DMS 273 (cell line): ENCODE measurements around the gene DLL3.
A peak's percentile ranks its signal among the peaks of the same experiment; 100 is the strongest.
"Not testable (repeated sequence)": the region's sequence is repeated elsewhere in the genome, so short reads cannot be mapped to it uniquely, and the experiment has no call there.

Experiments used
- DNase-seq: peaks from one replicate; lab custom pipeline; 2025; ENCODE audit not compliant: unreplicated experiment; lab: John Stamatoyannopoulos, UW

Gene DLL3, protein sequence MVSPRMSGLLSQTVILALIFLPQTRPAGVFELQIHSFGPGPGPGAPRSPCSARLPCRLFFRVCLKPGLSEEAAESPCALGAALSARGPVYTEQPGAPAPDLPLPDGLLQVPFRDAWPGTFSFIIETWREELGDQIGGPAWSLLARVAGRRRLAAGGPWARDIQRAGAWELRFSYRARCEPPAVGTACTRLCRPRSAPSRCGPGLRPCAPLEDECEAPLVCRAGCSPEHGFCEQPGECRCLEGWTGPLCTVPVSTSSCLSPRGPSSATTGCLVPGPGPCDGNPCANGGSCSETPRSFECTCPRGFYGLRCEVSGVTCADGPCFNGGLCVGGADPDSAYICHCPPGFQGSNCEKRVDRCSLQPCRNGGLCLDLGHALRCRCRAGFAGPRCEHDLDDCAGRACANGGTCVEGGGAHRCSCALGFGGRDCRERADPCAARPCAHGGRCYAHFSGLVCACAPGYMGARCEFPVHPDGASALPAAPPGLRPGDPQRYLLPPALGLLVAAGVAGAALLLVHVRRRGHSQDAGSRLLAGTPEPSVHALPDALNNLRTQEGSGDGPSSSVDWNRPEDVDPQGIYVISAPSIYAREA

DNA sequence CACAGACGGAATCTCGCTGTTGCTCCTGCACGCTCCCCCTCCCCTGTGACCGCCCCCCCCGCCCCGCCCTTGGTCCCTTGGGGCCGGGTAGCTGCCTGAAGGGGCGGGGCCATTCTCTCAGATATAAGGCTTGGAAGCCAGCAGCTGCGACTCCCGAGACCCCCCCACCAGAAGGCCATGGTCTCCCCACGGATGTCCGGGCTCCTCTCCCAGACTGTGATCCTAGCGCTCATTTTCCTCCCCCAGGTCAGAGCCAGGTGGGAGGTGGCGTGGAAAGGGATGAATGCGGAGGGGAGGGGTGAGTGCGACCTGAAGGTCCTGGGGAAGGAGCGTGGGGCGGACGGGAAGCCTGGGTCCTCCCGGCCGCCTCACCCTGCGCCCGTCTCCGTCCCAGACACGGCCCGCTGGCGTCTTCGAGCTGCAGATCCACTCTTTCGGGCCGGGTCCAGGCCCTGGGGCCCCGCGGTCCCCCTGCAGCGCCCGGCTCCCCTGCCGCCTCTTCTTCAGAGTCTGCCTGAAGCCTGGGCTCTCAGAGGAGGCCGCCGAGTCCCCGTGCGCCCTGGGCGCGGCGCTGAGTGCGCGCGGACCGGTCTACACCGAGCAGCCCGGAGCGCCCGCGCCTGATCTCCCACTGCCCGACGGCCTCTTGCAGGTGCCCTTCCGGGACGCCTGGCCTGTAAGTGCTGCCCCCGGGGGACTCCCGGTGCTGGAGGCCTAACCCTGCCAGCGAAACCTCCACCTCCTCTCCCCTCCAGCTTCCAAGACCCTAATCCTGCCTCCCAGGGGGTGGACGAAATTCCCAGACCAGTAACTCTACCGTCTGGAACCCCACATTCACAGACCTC is at the start of gene DLL3:
Gene DLL3, plus strand, starts transcription at position 150 of the 845 bp plus-strand sequence. Its CDS starts 28 bp downstream, at position 178.
- DNase-seq, result peak; percentile 77

- DNase-seq, result no peak
Measured at GRCh38 chr19:39449116-39449797, 49.5 kb upstream of the DLL3 start.

DNA sequence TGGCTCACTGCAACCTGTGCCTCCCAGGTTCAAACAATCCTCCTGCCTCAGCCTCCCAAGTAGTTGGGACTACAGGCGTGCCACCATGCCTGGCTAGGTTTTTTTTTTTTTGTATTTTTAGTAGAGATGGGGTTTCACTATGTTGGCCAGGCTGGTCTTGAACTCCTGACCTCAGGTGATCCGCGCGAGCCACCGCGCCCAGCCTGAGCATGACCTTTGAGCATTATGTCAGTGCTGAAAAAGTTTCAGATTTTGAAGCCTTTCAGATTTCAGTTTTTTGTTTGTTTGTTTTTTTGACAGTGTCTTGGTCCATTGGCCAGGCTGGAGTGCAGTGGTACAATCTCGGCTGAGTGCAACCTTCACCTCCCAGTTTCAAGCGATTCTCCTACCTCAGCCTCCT is 47.5 kb upstream of the DLL3 start:
- not testable (repeated sequence) for DNase-seq

GRCh38 chr19:39463403-39463802 is 35.3 kb upstream of the DLL3 start:
- no peak for DNase-seq

- DNase-seq, result no peak
Measured at GRCh38 chr19:39465956-39466747, 32.6 kb upstream of the DLL3 start.

DNA sequence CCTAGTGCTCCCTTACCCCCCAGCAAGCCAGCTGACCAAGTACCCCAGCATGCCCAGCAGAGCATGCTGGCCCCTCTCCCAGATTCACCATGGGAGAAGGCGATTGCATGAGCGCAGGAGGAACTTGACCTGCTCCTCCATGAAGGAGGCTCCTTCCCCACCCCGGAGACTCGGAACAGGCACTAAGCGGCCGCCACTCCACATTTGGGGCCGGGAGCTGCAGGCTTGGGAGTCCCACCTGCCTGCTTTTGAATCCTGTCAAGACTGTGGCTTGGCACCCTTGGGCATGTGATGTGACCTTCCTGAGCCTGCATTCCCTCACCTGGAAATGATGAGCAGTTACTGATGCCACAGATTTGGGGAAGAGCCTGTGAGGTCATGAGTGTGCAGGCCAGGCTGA is 30.8 kb upstream of the DLL3 start:
- no peak for DNase-seq

DNA sequence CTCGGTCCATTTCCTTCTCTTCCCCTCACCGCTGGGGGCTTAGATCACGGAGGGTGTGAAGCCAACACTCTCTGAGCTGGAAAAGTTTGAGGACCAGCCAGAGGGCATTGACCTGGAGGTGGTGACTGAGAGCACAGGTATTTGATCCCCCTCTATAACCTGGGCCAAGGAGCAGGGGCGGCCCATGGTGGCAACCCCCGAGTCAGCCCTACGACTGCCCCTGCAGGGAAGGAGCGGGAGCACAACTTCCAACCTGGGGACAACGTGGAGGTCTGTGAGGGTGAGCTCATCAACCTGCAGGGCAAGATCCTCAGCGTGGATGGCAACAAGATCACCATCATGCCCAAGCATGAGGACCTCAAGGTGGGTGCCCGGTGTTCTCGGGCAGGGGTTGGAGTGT is 29.7 kb upstream of the DLL3 start:
- DNase-seq, result no peak

- DNase-seq, result no peak
Measured at GRCh38 chr19:39469567-39469966, 29.2 kb upstream of the DLL3 start.

- DNase-seq, result no peak
Measured at GRCh38 chr19:39470724-39471339, 27.9 kb upstream of the DLL3 start.

DNA sequence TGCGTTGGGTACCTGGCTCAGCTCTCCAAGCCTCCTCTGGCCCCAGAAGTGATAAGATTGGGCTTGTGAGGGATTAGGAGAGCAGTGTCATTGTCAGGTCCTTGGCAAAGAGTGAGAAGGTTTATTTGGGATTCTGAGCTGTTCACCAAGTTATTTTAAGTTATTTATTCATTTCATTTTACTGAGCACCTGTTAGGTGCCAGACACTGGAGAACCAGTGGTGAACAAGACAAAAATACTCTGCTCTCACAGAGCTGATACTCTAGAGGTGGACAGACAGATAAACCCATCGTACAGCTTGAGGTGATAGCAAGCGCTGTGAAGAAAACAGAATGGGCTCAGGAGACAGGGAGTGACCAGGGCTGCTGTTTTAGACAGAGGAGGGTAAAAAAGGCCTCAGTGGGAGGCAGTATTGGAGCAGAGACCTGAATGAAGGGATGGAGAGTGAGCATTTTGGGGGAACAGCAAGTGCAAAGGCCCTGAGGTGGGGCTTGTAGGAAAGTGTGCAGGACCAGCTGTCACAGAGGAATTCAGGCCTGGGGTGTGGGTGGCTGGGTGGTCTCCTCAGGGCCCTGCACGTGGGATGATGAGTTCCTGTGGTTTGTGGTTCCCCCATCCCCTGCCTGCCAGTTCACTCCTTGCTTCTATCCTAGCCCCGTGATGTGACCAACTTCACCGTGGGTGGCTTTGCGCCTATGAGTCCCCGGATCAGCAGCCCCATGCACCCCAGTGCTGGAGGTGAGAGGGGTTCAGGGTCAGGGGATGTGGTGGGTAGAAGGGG is 26.8 kb upstream of the DLL3 start:
- DNase-seq, result no peak

- DNase-seq, result no peak
Measured at GRCh38 chr19:39472746-39473442, 25.9 kb upstream of the DLL3 start.

DNA sequence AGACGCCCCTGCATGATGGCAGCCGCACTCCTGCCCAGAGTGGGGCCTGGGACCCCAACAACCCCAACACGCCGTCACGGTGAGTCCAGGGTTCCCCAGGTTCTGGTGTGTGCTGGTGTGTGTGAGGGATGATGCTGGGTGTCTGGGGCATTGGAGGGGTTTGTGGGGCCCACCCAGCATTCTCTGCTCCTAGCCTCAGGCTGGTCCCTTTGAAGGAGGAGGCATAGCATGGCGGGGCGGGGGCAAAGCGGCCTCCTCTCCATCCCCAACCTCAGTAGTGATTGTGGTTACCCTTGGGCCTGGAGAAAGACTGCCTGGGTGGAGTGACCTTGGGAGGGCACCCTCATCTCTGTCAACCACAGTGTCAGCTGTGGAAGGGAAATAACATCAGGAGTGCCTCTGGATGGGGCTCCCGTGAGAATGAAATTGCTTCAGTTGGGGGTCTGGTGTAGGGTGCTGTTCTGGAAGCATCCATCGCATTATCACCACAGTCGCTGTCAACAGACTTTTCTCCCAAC is 25.2 kb upstream of the DLL3 start:
- DNase-seq, result no peak

GRCh38 chr19:39474139-39474620 is 24.6 kb upstream of the DLL3 start:
- peak; percentile 78 for DNase-seq

DNA sequence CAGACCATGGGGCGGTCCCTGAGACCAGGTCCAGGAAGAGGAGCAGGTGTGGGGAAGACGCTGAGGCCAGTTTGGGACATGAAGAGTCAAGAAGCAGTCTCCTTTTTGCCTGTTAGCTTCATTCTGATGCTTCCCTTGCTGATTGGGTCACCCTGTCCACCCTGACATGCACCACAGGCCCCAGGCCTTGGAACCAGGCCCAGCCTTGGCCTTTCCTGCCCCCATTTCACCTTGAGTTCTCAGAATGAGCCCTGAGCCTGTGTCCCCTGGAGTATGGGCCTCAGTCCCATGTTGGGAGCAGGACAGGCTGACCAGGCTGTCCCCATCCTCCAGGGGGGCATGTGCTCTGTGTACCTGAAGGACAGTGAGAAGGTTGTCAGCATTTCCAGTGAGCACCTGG is 23.0 kb upstream of the DLL3 start:
- DNase-seq, result no peak

DNA sequence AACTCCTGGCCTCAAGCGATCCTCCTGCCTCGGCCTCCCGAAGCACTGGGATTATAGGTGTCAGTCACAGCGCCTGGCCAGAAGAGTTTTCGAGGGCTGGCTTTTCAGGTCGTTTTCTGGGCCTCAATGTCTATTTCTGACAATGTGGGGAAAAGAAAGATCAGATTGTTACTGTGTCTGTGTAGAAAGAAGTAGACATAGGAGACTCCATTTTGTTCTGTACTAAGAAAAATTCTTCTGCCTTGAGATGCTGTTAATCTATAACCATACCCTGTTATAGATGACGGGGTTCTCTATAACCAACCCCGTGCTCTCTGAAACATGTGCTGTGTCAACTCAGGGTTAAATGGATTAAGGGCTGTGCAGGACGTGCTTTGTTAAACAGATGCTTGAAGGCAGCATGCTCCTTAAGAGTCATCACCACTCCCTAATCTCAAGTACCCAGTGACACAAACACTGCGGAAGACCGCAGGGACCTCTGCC is 19.4 kb upstream of the DLL3 start:
- DNase-seq, result not testable (repeated sequence)

DNA sequence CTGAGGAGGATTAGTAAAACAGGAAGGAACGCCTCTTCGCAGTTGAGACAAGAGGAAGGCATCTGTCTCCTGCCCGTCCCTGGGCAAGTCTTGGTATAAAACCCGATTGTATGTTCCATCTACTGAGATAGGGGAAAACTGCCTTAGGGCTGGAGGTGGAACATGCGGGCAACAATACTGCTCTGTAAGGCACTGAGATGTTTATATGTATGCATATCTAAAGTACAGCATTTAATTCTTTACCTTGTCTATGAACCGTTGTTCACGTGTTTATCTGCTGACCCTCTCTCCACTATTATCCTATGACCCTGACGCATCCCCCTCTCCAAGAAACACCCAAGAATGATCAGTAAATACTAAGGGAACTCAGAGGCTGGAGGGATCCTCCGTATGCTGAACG is 18.8 kb upstream of the DLL3 start:
- DNase-seq, result no peak

DNA sequence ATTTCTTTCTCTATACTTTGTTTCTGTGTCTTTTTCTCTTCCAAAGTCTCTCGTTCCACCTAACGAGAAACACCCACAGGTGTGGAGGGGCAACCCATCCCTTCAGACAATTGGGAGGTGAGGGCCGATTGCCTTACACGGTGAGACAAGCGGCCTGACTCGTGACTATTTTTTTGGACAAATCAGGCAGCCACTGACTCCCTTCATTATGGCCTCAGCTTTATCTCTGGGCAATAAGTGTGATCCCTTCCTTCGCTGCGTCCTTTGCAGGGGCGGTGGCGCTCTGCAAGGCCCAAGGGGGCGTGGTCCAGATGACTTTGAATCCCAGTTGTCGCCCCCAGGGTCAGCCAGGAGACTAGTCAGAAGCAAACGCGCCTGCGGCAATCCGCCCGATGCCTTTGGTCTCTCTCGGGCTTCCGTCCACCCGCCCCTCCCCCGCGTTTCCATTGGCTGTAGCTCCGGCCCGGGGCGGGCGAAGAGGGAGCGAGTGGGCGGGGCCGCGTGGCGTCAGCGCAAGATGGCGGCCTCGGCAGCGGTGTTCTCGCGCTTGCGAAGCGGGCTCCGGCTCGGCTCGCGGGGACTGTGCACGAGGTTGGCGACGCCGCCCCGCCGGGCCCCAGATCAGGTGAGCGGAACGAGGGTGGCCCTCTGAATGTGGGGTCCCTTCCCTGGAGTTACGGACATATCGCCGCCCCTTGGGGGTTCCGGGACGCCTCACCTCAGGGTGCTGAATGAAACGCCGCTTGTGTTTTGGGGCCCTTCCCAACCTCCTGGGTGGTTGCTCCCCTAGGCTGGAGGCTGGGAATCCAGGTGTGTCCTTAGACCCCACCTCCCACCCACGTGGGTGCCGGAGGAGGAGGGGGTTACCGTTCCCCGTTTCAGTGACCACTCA is 18.2 kb upstream of the DLL3 start, which contains the start of gene TIMM50:
Gene TIMM50, plus strand, starts transcription at position 502 of the 892 bp plus-strand sequence. Its CDS starts 16 bp downstream, at position 518.
- peak; percentile 99 for DNase-seq
